Measurements from ENCODE around the gene NPAS3.

Gene NPAS3

GRCh38 chr14:33294419-33294818 lies 355.7 kb downstream of the NPAS3 start:
- no peak overlapping the region for H3K4me3 ChIP-seq (replicated peaks; ENCODE audit: low read depth, low read length)
- TF ChIP-seq, protein P1, sequence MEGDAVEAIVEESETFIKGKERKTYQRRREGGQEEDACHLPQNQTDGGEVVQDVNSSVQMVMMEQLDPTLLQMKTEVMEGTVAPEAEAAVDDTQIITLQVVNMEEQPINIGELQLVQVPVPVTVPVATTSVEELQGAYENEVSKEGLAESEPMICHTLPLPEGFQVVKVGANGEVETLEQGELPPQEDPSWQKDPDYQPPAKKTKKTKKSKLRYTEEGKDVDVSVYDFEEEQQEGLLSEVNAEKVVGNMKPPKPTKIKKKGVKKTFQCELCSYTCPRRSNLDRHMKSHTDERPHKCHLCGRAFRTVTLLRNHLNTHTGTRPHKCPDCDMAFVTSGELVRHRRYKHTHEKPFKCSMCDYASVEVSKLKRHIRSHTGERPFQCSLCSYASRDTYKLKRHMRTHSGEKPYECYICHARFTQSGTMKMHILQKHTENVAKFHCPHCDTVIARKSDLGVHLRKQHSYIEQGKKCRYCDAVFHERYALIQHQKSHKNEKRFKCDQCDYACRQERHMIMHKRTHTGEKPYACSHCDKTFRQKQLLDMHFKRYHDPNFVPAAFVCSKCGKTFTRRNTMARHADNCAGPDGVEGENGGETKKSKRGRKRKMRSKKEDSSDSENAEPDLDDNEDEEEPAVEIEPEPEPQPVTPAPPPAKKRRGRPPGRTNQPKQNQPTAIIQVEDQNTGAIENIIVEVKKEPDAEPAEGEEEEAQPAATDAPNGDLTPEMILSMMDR (IDR thresholded peaks at IDR 0.05; ENCODE audit: low read depth, low read length, missing control alignments), result no peak
- DNase-seq (ENCODE audit: extremely low read depth, low read depth), result no peak

GRCh38 chr14:33297565-33297964 lies 358.9 kb downstream of the NPAS3 start:
- H3K4me3 ChIP-seq (replicated peaks; ENCODE audit: low read depth, low read length), result no peak overlapping the region
- TF ChIP-seq, protein P1 (IDR thresholded peaks at IDR 0.05; ENCODE audit: low read depth, low read length, missing control alignments), result no peak
- no peak for DNase-seq (ENCODE audit: extremely low read depth, low read depth)

- TF ChIP-seq, protein P1 (IDR thresholded peaks at IDR 0.05; ENCODE audit: low read depth, low read length, missing control alignments), result no peak
- DNase-seq (ENCODE audit: extremely low read depth, low read depth), result peak; percentile 83
- peak overlapping the region; percentile 12; the same call in 1 of the 2 replicates for H3K4me3 ChIP-seq (replicated peaks; ENCODE audit: low read depth, low read length)
These were observed 369.1 kb downstream of the NPAS3 start for GRCh38 chr14:33307691-33308251.

GRCh38 chr14:33309106-33309505 lies 370.4 kb downstream of the NPAS3 start:
- DNase-seq (ENCODE audit: extremely low read depth, low read depth), result no peak
- H3K4me3 ChIP-seq (replicated peaks; ENCODE audit: low read depth, low read length), result no peak overlapping the region
- TF ChIP-seq, protein P1 (IDR thresholded peaks at IDR 0.05; ENCODE audit: low read depth, low read length, missing control alignments), result no peak

GRCh38 chr14:33315217-33315616 lies 376.5 kb downstream of the NPAS3 start:
- TF ChIP-seq, protein P1 (IDR thresholded peaks at IDR 0.05; ENCODE audit: low read depth, low read length, missing control alignments), result no peak
- no peak for DNase-seq (ENCODE audit: extremely low read depth, low read depth)
- H3K4me3 ChIP-seq (replicated peaks; ENCODE audit: low read depth, low read length), result no peak overlapping the region

DNA sequence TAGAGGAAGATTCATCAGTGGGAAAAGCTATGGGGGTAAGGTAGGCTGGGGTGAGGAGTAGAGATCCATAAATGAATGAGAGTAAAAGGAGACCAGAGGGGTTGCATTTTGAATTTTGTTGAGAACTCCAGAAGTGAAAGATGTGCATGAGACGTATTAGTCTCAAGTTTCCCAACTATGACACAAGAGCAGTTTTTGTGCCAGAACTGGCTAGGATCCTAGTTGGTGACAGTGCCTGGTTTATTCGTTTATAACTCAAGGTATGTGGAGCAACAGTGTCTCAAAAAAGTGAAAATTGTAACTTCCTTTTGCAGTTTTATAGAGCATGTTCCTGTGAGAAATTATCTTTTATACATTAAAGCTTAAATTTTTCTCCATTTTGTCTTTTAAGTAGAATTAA lies 377.0 kb downstream of the NPAS3 start:
- TF ChIP-seq, protein P1 (IDR thresholded peaks at IDR 0.05; ENCODE audit: low read depth, low read length, missing control alignments), result no peak
- DNase-seq (ENCODE audit: extremely low read depth, low read depth), result no peak
- no peak overlapping the region for H3K4me3 ChIP-seq (replicated peaks; ENCODE audit: low read depth, low read length)

DNA sequence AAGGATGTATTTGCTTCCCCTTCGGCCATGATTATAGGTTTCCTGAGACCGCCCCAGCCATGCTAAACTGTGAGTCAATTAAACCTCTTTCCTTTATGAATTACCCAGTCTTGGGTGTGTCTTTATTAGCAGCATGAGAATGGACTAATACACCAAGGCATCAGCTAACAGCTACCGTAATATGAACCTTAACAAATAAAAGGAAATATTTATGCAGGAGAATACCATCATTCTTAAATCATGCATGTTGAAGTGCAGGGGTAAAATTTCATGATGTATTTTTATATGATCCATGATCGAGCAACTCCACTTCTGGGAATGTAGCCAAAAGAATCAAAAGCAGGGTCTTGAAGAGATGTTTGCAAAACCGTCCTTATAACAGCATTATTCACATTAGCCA lies 379.0 kb downstream of the NPAS3 start:
- H3K4me3 ChIP-seq (replicated peaks; ENCODE audit: low read depth, low read length), result no peak overlapping the region
- TF ChIP-seq, protein P1 (IDR thresholded peaks at IDR 0.05; ENCODE audit: low read depth, low read length, missing control alignments), result no peak
- DNase-seq (ENCODE audit: extremely low read depth, low read depth), result no peak
